B cell (primary cell): Measurements from ENCODE around the gene TBCD. TPM values are rescaled to one million over a fixed set of nuclear protein-coding genes. Genes with fewer than 3 reads are reported as not detected.

ENCODE experiments used
- ATAC-seq: fragments of 200-7000 bp; cut with Tn5 transposase; one replicate; pipeline ENCODE4 v1.10.0; 2021; ENCODE audit warnings: low read depth, mild to moderate bottlenecking, moderate number of reproducible peaks, moderate library complexity
- CTCF ChIA-PET: fragments of 350-600 bp; sonication (Branson Sonifier 250); formaldehyde crosslinking; loops from one replicate; lab custom pipeline; 2021; ENCODE audit warnings: antibody characterized with exemption, inconsistent platforms; lab: Charles Lee
- POLR2A ChIA-PET: fragments of 350-600 bp; sonication (Branson Sonifier 250); formaldehyde crosslinking; loops from one replicate; lab custom pipeline; 2021; ENCODE audit warnings: antibody characterized with exemption; lab: Charles Lee
- DNase-seq: peaks from one replicate; pipeline ENCODE4 v3.0.0; 2013
- H2AFZ ChIP-seq: 2 replicates; pipeline ENCODE4 v1.6.1; 2012; ENCODE audit warnings: mild to moderate bottlenecking, low read depth, low read length; ENCODE audit not compliant: insufficient read depth, poor library complexity, severe bottlenecking
- H3K27ac ChIP-seq, 2 donors: 1 replicate in 1 of 2; 2 replicates in 1 of 2; pipeline ENCODE4 v1.5.1; 2012 to 2013; ENCODE audit warnings: low read length in 2 of 2, mild to moderate bottlenecking in 2 of 2, moderate library complexity in 1 of 2
- H3K27me3 ChIP-seq, 4 experiments: fragments of 200-600 bp in 1 of 4; sonication (generic) in 1 of 4; replicated peaks in 1 of 4; 1 replicate in 2 of 4; 2 replicates in 2 of 4; pipeline versions ENCODE4 v1.6.1 to v1.7.0; 2013 to 2016; ENCODE audit warnings: low read length in 3 of 4, mild to moderate bottlenecking in 2 of 4, mixed read lengths in 1 of 4, moderate library complexity in 1 of 4; ENCODE audit not compliant: insufficient read depth in 4 of 4, control insufficient read depth in 3 of 4; ENCODE audit errors: control extremely low read depth in 1 of 4
- H3K36me3 ChIP-seq, 2 experiments: replicated peaks in 1 of 2; 1 replicate in 1 of 2; 2 replicates in 1 of 2; pipeline versions ENCODE4 v1.6.1 to v1.7.1; 2013; ENCODE audit warnings: low read length in 1 of 2; ENCODE audit not compliant: insufficient read depth in 2 of 2, control insufficient read depth in 1 of 2; ENCODE audit errors: control extremely low read depth in 1 of 2, extremely low read depth in 1 of 2
- H3K4me1 ChIP-seq, 2 donors: fragments of 200-600 bp in 1 of 2; sonication (generic) in 1 of 2; 1 replicate in 1 of 2; 2 replicates in 1 of 2; pipeline versions ENCODE4 v1.5.1 to v1.6.1; 2013 to 2017; ENCODE audit warnings: low read length in 2 of 2; ENCODE audit not compliant: control insufficient read depth in 2 of 2, insufficient read depth in 2 of 2
- H3K4me2 ChIP-seq: replicated peaks from 2 replicates; pipeline ENCODE3; 2012; ENCODE audit warnings: mild to moderate bottlenecking, low read depth, low read length; ENCODE audit not compliant: poor library complexity, severe bottlenecking
- H3K4me3 ChIP-seq, 5 experiments: fragments of 200-600 bp in 1 of 5; sonication (generic) in 1 of 5; 1 replicate in 3 of 5; 2 replicates in 2 of 5; pipeline versions ENCODE4 v1.5.1 to v1.7.0; 2011 to 2016; ENCODE audit warnings: low read length in 4 of 5, mild to moderate bottlenecking in 4 of 5, low read depth in 2 of 5, control low read depth in 1 of 5, moderate library complexity in 1 of 5; ENCODE audit not compliant: insufficient read depth in 1 of 5; ENCODE audit errors: control extremely low read depth in 1 of 5, extremely low read depth in 1 of 5
- H3K79me2 ChIP-seq: fragments of 200-600 bp; sonication (generic); one replicate; pipeline ENCODE4 v1.6.0; 2016; ENCODE audit warnings: low read length; ENCODE audit not compliant: control insufficient read depth, insufficient read depth
- H3K9ac ChIP-seq: fragments of 200-600 bp; sonication (generic); 2 replicates; pipeline ENCODE4 v1.6.1; 2017; ENCODE audit warnings: mild to moderate bottlenecking, low read length, moderate library complexity
- H3K9me3 ChIP-seq, 3 donors: one replicate each; pipeline versions ENCODE4 v1.6.1 to v1.7.1; 2013; ENCODE audit warnings: low read length in 2 of 3; ENCODE audit not compliant: control insufficient read depth in 2 of 3, insufficient read depth in 1 of 3; ENCODE audit errors: control extremely low read depth in 1 of 3
- H4K20me1 ChIP-seq: 2 replicates; pipeline ENCODE4 v1.6.0; 2012; ENCODE audit warnings: mild to moderate bottlenecking, low read length; ENCODE audit not compliant: insufficient read depth, control insufficient read depth, poor library complexity, severe bottlenecking
- H3K27ac Mint-ChIP-seq: one replicate; pipeline ENCODE4 v1.8.0; 2021; ENCODE audit warnings: mixed read lengths
- H3K27me3 Mint-ChIP-seq: one replicate; pipeline ENCODE4 v1.8.0; 2021; ENCODE audit warnings: mixed read lengths
- H3K4me1 Mint-ChIP-seq: one replicate; pipeline ENCODE4 v1.8.0; 2021; ENCODE audit warnings: mixed read lengths
- H3K4me3 Mint-ChIP-seq: one replicate; pipeline ENCODE4 v1.8.0; 2021; ENCODE audit warnings: mixed read lengths
- H3K9me3 Mint-ChIP-seq: one replicate; pipeline ENCODE4 v1.8.0; 2022; ENCODE audit warnings: mixed read lengths; ENCODE audit not compliant: insufficient read depth
- CTCF ChIP-seq: fragments of 200-600 bp; IDR thresholded peaks from one replicate; pipeline ENCODE4 v1.8.0; 2022; ENCODE audit warnings: antibody characterized with exemption, mild to moderate bottlenecking
- EZH2 ChIP-seq: IDR thresholded peaks from 2 replicates; pipeline ENCODE4 v1.6.1; 2012; ENCODE audit warnings: borderline replicate concordance, low read depth, mild to moderate bottlenecking, moderate library complexity, low read length; ENCODE audit not compliant: insufficient read depth, poor library complexity, severe bottlenecking
- WGBS: methylation state at CpG from one replicate; pipeline ENCODE4 v1.1.5; 2013; ENCODE audit warnings: missing lambda C conversion rate; ENCODE audit not compliant: insufficient coverage; 5-methylcytosine and 5-hydroxymethylcytosine counted together
- intact Hi-C: fragments of 100-400 bp; cut with micrococcal nuclease; formaldehyde crosslinking; loops from one replicate; pipeline ENCODE4 v1.10.0; 2022
- polyA plus RNA-seq: library from polyadenylated mRNA; depleted of rRNA; stranded (reverse); fragments of >200 nt; gene quantifications from 2 replicates; pipeline ENCODE4 v1.2.3, GENCODE V29; 2012
- total RNA-seq, 2 donors: library from RNA; stranded (reverse); fragments of 120-200 nt in 1 of 2; gene quantifications; 1 replicate in 1 of 2; 2 replicates in 1 of 2; pipeline versions ENCODE4 v1.2.3 to v1.2.4, GENCODE V29; 2013 to 2022

Gene TBCD
- total and polyA plus RNA-seq, 2 donors (not counting 1 experiment from before 2014, with no cell fraction given) = 60.8 to 101 TPM

GRCh38 chr17:82942166-82943130 lies 190.6 kb downstream of the TBCD start:
- Histone ChIP-seq H3K9me3 (peaks cover 3 to 31% (median 30%) of the 10 kb centered on the region in 3 donors), H3K4me3 (no peak overlapping the region), H4K20me1 (no peaks in the 10 kb centered on the region), H3K79me2 (no peaks in the 10 kb centered on the region), H3K4me1 (no peaks in the 10 kb centered on the region), H3K36me3 (peaks cover 0 to 46% of the 10 kb centered on the region in 2 experiments), H3K9ac (no peak overlapping the region), H3K27ac (no peak overlapping the region), H3K4me2 (no peak overlapping the region), H3K27me3 (no peaks in the 10 kb centered on the region), H2AFZ (no peak overlapping the region)
- no peak for TF ChIP-seq CTCF
- no peak for TF ChIP-seq EZH2
- no peak overlapping the region for H3K4me3 Mint-ChIP-seq
- ATAC-seq = no peak
- WGBS = 97% methylated on average over 16 of the region's 18 CpGs
- CTCF ChIA-PET = interaction anchor here (1.7 kb wide), 1 partner anchor 161 kb away, joined by 4 read pairs; no protein-coding TSS in a partner anchor
- H3K4me1 Mint-ChIP-seq = no peaks in the 10 kb centered on the region
- H3K9me3 Mint-ChIP-seq = peaks cover 23% of the 10 kb centered on the region
- intact Hi-C loops = no loop called here
- no peak overlapping the region for H3K27ac Mint-ChIP-seq
- no peak for DNase-seq
- POLR2A ChIA-PET = no interaction called here
- no peaks in the 10 kb centered on the region for H3K27me3 Mint-ChIP-seq

- Histone ChIP-seq H3K27me3 (no peaks in the 10 kb centered on the region), H3K4me2 (no peak overlapping the region), H3K4me1 (no peaks in the 10 kb centered on the region), H3K9me3 (peaks cover 3 to 39% (median 30%) of the 10 kb centered on the region in 3 donors), H4K20me1 (no peaks in the 10 kb centered on the region), H3K27ac (no peak overlapping the region), H3K36me3 (peaks cover 0 to 43% of the 10 kb centered on the region in 2 experiments), H3K9ac (no peak overlapping the region), H3K4me3 (no peak overlapping the region), H3K79me2 (no peaks in the 10 kb centered on the region), H2AFZ (no peak overlapping the region)
- Mint-ChIP-seq H3K9me3 (peaks cover 26% of the 10 kb centered on the region), H3K4me1 (no peaks in the 10 kb centered on the region), H3K27me3 (no peaks in the 10 kb centered on the region), H3K27ac (no peak overlapping the region), H3K4me3 (no peak overlapping the region)
- TF ChIP-seq CTCF = no peak
- TF ChIP-seq EZH2 = no peak
- WGBS = 100% methylated on average over 7 of the region's 7 CpGs
- DNase-seq (no peak), ATAC-seq (no peak)
- intact Hi-C loops = no loop called here
- ChIA-PET POLR2A (no interaction called here), CTCF (no interaction called here)
Observed at GRCh38 chr17:82943339-82943738, 191.5 kb downstream of the TBCD start.
